Astrocyte (in vitro differentiated cells and primary cell): ENCODE data around the gene PITX2. TPM values are rescaled to one million over a fixed set of nuclear protein-coding genes. Genes with fewer than 3 reads are reported as not detected.

Source experiments
- DNase-seq: peaks from one replicate; pipeline ENCODE4 v3.0.0-alpha.2; 2010; ENCODE audit warnings: low read depth
- FAIRE-seq: peaks from 2 replicates; lab custom pipeline; 2011; peaks lifted over from hg19 to GRCh38; lab: Jason Lieb, UNC
- H2AFZ ChIP-seq: 2 replicates; pipeline ENCODE4 v1.6.0; 2012; ENCODE audit warnings: low read depth, low read length, inconsistent platforms
- H3K27ac ChIP-seq: 2 replicates; pipeline ENCODE4 v1.5.1; 2011; ENCODE audit warnings: low read depth, low read length, inconsistent platforms
- H3K27me3 ChIP-seq: 2 replicates; pipeline ENCODE4 v1.6.0; 2011; ENCODE audit warnings: low read length, inconsistent platforms; ENCODE audit not compliant: insufficient read depth
- H3K36me3 ChIP-seq: 2 replicates; pipeline ENCODE4 v1.5.1; 2011; ENCODE audit warnings: low read length, inconsistent platforms; ENCODE audit not compliant: insufficient read depth
- H3K4me1 ChIP-seq: 2 replicates; pipeline ENCODE4 v1.5.1; 2011; ENCODE audit warnings: low read length, inconsistent platforms; ENCODE audit not compliant: insufficient read depth
- H3K4me2 ChIP-seq: 2 replicates; pipeline ENCODE4 v1.6.0; 2012; ENCODE audit warnings: low read length, inconsistent platforms
- H3K4me3 ChIP-seq: 2 replicates; pipeline ENCODE4 v1.5.1; 2011; ENCODE audit warnings: low read depth, mild to moderate bottlenecking, low read length, inconsistent platforms; ENCODE audit not compliant: insufficient read depth
- H3K79me2 ChIP-seq: 2 replicates; pipeline ENCODE4 v1.6.0; 2012; ENCODE audit warnings: mild to moderate bottlenecking, low read length, inconsistent platforms; ENCODE audit not compliant: insufficient read depth
- H3K9ac ChIP-seq: 2 replicates; pipeline ENCODE4 v1.6.0; 2012; ENCODE audit warnings: mild to moderate bottlenecking, low read length, inconsistent platforms
- H3K9me3 ChIP-seq: 2 replicates; pipeline ENCODE4 v1.5.1; 2012; ENCODE audit warnings: low read depth, mild to moderate bottlenecking, low read length, inconsistent platforms; ENCODE audit not compliant: insufficient read depth
- H4K20me1 ChIP-seq: 2 replicates; pipeline ENCODE4 v1.6.0; 2012; ENCODE audit warnings: low read length, inconsistent platforms; ENCODE audit not compliant: insufficient read depth
- H3K27ac Mint-ChIP-seq: one replicate; pipeline ENCODE4 v1.8.0; 2021; ENCODE audit warnings: mild to moderate bottlenecking, mixed read lengths; ENCODE audit not compliant: unreplicated experiment
- H3K27me3 Mint-ChIP-seq: one replicate; pipeline ENCODE4 v1.8.0; 2021; ENCODE audit warnings: low read depth, mixed read lengths; ENCODE audit not compliant: unreplicated experiment
- H3K36me3 Mint-ChIP-seq: one replicate; pipeline ENCODE4 v1.8.0; 2021; ENCODE audit warnings: low read depth, mixed read lengths; ENCODE audit not compliant: unreplicated experiment
- H3K4me1 Mint-ChIP-seq: one replicate; pipeline ENCODE4 v1.8.0; 2021; ENCODE audit warnings: low read depth, mixed read lengths; ENCODE audit not compliant: unreplicated experiment
- H3K4me3 Mint-ChIP-seq: one replicate; pipeline ENCODE4 v1.8.0; 2021; ENCODE audit warnings: mild to moderate bottlenecking, moderate library complexity, mixed read lengths; ENCODE audit not compliant: unreplicated experiment
- H3K9me3 Mint-ChIP-seq: one replicate; pipeline ENCODE4 v1.8.0; 2021; ENCODE audit warnings: mild to moderate bottlenecking, mixed read lengths; ENCODE audit not compliant: unreplicated experiment
- EZH2 ChIP-seq: IDR thresholded peaks from 2 replicates; pipeline ENCODE4 v1.6.1; 2012; ENCODE audit warnings: mild to moderate bottlenecking, low read length, inconsistent platforms; ENCODE audit not compliant: insufficient read depth
- total RNA-seq: library from RNA; stranded (reverse); gene quantifications from 2 replicates; pipeline ENCODE4 v1.2.1, GENCODE V29; 2021
- TF ChIP-seq, protein P1 (sequence below): IDR thresholded peaks from 2 replicates; pipeline ENCODE4 v1.5.1; 2011; ENCODE audit warnings: low read depth, mild to moderate bottlenecking, inconsistent platforms, low read length, moderate library complexity; ENCODE audit not compliant: insufficient read depth

Gene PITX2
- total RNA-seq, 1 donor from 2014 or later, result 3.8 TPM

DNA sequence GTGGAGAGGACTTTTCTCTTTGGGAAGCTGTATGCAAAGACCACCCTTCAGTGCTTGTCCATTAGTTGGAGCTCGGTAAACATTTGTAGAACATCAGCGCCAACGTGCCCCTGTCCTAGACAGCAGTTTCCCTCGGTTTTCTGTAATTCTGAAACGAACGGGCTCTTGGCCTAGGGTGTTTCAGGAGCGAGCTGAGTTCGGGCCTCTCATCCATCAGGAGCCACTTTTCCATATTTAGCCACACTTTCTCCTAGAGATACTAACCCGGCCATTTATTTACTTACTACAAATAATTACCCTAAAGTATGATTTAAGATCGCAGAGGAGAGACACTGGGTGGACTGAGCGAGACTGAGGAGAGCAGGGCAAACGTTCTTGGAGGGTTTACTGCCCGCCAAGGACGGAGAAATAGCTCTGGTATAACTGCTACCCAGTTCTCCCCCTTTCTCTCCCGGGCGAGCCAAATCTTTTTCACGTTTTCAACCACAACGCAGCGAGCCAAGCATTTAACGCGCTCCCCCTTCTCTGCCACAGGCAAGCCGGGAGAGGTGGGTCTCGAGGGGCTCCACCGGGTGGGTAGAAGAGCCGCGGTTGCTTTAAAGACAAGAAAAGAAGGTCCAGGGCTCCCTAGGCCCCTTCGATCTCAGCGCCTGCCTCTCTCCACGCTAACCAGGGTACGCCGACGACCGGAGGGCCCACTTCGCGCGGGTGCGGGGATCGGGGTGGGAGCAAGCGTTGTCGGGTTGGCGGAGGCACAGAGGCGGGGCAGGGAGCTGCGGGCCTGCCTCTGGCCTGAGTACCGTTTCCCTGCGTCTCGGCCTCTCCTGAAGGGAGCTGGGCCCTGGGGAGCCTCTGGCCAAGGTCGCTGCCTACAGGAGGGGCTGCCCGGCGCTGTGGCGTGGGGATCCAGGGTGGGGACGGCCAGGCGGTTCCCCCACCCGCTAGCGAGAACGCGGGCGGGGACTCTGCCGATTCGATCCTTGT is 10.8 kb upstream of the PITX2 start:
- H3K36me3 ChIP-seq, result no peaks in the 10 kb centered on the region
- no peak overlapping the region for H3K4me3 ChIP-seq
- no peak for FAIRE-seq
- H3K27ac ChIP-seq, result no peak overlapping the region
- peaks cover 33% of the 10 kb centered on the region for H3K9me3 Mint-ChIP-seq
- peak overlapping the region; percentile 69 for H3K4me3 Mint-ChIP-seq
- H3K27me3 Mint-ChIP-seq, result peaks cover 81% of the 10 kb centered on the region
- peaks cover 93% of the 10 kb centered on the region for H3K27me3 ChIP-seq
- no peak overlapping the region for H3K9ac ChIP-seq
- no peak overlapping the region for H2AFZ ChIP-seq
- H3K27ac Mint-ChIP-seq, result peak overlapping the region; percentile 62
- peaks cover 11% of the 10 kb centered on the region for H3K4me1 Mint-ChIP-seq
- peaks cover 3% of the 10 kb centered on the region for H4K20me1 ChIP-seq
- TF ChIP-seq, protein P1, sequence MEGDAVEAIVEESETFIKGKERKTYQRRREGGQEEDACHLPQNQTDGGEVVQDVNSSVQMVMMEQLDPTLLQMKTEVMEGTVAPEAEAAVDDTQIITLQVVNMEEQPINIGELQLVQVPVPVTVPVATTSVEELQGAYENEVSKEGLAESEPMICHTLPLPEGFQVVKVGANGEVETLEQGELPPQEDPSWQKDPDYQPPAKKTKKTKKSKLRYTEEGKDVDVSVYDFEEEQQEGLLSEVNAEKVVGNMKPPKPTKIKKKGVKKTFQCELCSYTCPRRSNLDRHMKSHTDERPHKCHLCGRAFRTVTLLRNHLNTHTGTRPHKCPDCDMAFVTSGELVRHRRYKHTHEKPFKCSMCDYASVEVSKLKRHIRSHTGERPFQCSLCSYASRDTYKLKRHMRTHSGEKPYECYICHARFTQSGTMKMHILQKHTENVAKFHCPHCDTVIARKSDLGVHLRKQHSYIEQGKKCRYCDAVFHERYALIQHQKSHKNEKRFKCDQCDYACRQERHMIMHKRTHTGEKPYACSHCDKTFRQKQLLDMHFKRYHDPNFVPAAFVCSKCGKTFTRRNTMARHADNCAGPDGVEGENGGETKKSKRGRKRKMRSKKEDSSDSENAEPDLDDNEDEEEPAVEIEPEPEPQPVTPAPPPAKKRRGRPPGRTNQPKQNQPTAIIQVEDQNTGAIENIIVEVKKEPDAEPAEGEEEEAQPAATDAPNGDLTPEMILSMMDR, result no peak
- peak; percentile 53 for TF ChIP-seq EZH2
- H3K4me1 ChIP-seq, result peaks cover 12% of the 10 kb centered on the region
- H3K79me2 ChIP-seq, result no peaks in the 10 kb centered on the region
- peaks cover 17% of the 10 kb centered on the region for H3K36me3 Mint-ChIP-seq
- H3K9me3 ChIP-seq, result peaks cover 10% of the 10 kb centered on the region
- no peak overlapping the region for H3K4me2 ChIP-seq
- no peak for DNase-seq

DNA sequence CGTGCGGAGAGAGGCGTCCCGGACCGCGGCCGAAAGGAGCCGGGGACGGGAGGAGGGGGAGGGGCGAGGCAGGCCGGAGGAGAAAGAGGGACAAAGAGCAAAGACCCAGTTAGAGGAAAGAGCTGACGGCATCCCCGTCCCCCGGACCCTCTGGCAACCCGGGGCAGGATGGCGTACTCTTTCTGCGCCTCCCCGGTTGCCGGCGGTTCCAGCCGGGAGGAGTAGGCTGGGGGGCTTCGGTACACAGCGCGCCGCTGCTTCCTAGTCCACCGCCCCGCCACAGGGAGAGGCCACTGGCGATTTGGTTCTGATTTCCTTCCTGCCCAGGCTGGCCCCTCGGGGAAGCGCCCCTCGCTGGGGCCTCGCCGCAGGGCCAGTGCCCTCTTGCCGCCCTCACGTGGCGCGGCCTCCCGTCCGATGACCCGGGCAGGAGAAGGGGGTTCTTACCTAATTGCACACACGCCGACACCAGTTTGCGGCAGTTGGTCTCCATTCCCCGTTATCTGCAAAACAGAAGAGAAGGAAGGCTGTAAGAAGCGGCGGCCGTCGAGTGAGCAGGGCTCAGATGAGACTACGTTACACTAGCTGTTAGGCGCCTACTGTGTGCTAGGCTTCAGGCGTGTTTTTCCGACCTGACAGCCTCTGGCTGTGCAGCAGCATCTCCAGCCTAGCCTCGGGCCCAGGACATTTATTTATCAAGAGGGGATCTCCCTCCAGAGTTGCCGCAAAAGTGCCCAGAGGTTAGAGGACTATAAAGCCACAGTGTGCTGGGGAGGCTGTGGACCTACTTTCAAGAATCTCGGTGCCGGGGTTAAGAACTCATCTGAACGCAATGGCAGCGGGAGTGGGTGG is 9.9 kb upstream of the PITX2 start:
- H3K27me3 Mint-ChIP-seq, result peaks cover 81% of the 10 kb centered on the region
- H2AFZ ChIP-seq, result peak overlapping the region; percentile 89
- peaks cover 18% of the 10 kb centered on the region for H3K36me3 Mint-ChIP-seq
- no peaks in the 10 kb centered on the region for H3K79me2 ChIP-seq
- H3K9ac ChIP-seq, result no peak overlapping the region
- peak overlapping the region; percentile 62 for H3K27ac Mint-ChIP-seq
- H3K27me3 ChIP-seq, result peaks cover 93% of the 10 kb centered on the region
- H3K4me1 ChIP-seq, result peaks cover 12% of the 10 kb centered on the region
- peak overlapping the region; percentile 92 for H3K4me2 ChIP-seq
- TF ChIP-seq EZH2, result peak; percentile 82
- TF ChIP-seq, protein P1, result no peak
- no peak for DNase-seq
- peaks cover 42% of the 10 kb centered on the region for H3K9me3 Mint-ChIP-seq
- H3K9me3 ChIP-seq, result peaks cover 10% of the 10 kb centered on the region
- peaks cover 9% of the 10 kb centered on the region for H3K4me1 Mint-ChIP-seq
- no peak overlapping the region for H3K27ac ChIP-seq
- no peak for FAIRE-seq
- no peaks in the 10 kb centered on the region for H3K36me3 ChIP-seq
- H3K4me3 Mint-ChIP-seq, result peak overlapping the region; percentile 78
- peaks cover 3% of the 10 kb centered on the region for H4K20me1 ChIP-seq
- H3K4me3 ChIP-seq, result peak overlapping the region; percentile 44
